Mucosa of stomach (tissue), 1 donor: Measurements from ENCODE around the gene KCNH4.
"Not testable (repeated sequence)": the region's sequence is repeated elsewhere in the genome, so short reads cannot be mapped to it uniquely, and the experiment has no call there.

Experiments
- H3K27me3 ChIP-seq: one replicate; pipeline ENCODE4 v1.7.0; 2013; ENCODE audit warnings: mild to moderate bottlenecking, low read length; ENCODE audit not compliant: control insufficient read depth, insufficient read depth
- H3K36me3 ChIP-seq: one replicate; pipeline ENCODE4 v1.7.0; 2013; ENCODE audit warnings: low read length; ENCODE audit not compliant: control insufficient read depth, insufficient read depth
- H3K4me1 ChIP-seq: one replicate; pipeline ENCODE4 v1.7.0; 2013; ENCODE audit warnings: mild to moderate bottlenecking, low read length; ENCODE audit not compliant: control insufficient read depth, insufficient read depth
- H3K4me3 ChIP-seq: one replicate; pipeline ENCODE4 v1.7.0; 2013; ENCODE audit warnings: low read length
- H3K9ac ChIP-seq: one replicate; pipeline ENCODE4 v1.7.0; 2013; ENCODE audit warnings: mild to moderate bottlenecking, low read length, moderate library complexity
- H3K9me3 ChIP-seq: one replicate; pipeline ENCODE4 v1.7.0; 2013; ENCODE audit warnings: mild to moderate bottlenecking, low read length, moderate library complexity; ENCODE audit not compliant: control insufficient read depth
- donor health status: Pancreatic carcinoma.

The KCNH4 gene

DNA sequence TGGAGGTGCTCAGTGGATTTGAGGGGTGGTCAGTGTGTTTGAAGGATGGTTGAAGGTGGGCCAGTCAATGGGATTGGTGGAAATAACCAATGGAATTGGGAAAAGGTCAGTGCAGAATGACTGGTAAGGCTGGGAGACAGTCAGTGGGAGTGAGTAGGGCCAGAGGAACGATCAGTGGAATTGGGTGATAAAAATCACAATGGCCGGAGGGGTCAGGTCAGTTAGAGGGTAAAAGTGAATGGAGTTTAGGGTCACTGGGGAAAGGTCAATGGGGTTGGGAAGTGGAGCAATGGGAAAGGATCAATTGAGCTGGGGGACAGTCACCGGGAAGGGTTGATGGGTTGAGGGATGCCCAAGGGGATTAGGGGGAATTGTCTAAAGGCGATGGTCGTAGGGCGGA is 15.2 kb downstream of the KCNH4 start:
- H3K9me3 ChIP-seq, result no peaks in the 10 kb centered on the region
- H3K4me3 ChIP-seq, result no peak overlapping the region
- no peaks in the 10 kb centered on the region for H3K36me3 ChIP-seq
- no peaks in the 10 kb centered on the region for H3K27me3 ChIP-seq
- H3K9ac ChIP-seq, result no peak overlapping the region
- H3K4me1 ChIP-seq, result no peaks in the 10 kb centered on the region

DNA sequence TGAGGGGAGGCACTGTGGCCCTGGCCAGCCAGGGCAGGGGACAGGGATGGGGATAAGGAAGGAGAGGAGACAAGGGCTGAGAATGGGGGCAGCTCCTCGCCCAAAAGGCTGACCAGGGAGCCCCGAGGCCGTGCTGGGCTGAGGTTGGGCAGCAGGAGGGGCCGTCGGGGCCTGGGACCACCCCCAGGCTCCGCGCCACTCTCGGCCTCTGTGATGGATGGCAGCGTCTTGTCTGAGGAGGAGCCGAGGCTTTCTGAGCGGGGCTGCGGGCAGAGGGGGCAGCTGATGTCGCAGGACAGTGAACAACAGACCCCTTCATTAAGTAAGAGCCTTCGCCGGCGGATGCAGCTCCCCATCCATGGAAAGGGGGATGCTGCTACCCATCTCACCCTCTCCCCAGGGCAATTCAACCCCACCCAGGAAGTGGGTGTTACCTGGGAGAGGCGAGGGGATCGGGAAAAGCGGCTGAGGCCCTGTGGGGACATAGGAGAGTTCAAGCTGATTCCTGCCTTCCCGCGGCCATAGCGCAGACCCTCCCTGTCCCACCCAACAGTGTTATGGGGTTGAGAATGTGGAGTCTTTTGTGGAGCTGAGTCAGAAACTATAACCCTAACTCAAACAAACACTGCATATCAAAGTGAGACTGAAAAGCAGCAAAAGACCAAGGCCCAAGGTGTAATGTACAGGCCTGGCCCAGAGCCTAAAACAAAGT is 17.1 kb downstream of the KCNH4 start:
- no peak overlapping the region for H3K4me3 ChIP-seq

DNA sequence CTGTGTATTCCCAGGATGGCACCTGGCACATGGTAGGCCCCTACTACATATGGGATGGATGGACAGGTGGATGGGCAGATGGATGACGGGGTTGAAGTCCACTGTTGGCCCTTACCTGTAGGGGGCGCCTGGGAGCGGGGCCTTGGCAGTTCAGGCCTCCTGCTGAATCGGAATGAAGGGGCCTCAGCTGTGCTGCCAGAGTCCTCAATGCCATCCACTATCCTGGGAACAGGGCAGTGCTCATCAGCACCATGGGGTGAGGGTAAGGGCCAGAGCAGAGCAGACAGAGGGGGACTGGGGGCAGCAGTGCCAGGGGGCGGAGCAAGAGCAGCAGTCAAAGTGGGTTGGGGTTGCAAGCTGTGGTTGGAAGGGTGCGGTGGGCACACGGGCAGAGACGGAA is 17.8 kb downstream of the KCNH4 start:
- no peaks in the 10 kb centered on the region for H3K36me3 ChIP-seq
- no peaks in the 10 kb centered on the region for H3K9me3 ChIP-seq
- no peak overlapping the region for H3K9ac ChIP-seq
- H3K27me3 ChIP-seq, result no peaks in the 10 kb centered on the region
- no peaks in the 10 kb centered on the region for H3K4me1 ChIP-seq
- no peak overlapping the region for H3K4me3 ChIP-seq

More for the DNA sequence above, 17.1 kb downstream of the KCNH4 start:
- H3K4me1 ChIP-seq, result no peaks in the 10 kb centered on the region
- H3K9ac ChIP-seq, result no peak overlapping the region
- no peaks in the 10 kb centered on the region for H3K27me3 ChIP-seq
- no peaks in the 10 kb centered on the region for H3K36me3 ChIP-seq
- no peaks in the 10 kb centered on the region for H3K9me3 ChIP-seq

DNA sequence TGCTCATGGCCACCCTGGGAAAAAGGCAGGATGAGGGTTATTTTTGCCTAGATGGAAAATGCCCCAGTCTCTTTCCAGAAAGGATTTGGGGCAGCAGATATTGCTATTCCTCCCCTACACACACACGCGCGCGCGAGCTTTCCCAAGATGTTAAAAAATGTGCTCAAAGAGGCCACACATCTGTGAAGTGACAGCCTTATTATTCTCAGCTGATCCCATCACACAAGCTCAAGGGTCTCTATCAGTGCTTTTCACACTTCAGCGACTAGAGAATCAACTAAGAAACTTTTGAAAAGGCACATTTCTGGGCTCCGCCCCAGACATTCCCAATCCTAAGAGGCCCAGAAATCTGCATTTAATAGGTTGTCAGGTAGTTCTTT is 20.4 kb downstream of the KCNH4 start:
- Histone ChIP-seq H3K36me3 (no peaks in the 10 kb centered on the region), H3K9me3 (no peaks in the 10 kb centered on the region), H3K4me1 (no peaks in the 10 kb centered on the region), H3K27me3 (no peaks in the 10 kb centered on the region), H3K4me3 (no peak overlapping the region), H3K9ac (no peak overlapping the region)

DNA sequence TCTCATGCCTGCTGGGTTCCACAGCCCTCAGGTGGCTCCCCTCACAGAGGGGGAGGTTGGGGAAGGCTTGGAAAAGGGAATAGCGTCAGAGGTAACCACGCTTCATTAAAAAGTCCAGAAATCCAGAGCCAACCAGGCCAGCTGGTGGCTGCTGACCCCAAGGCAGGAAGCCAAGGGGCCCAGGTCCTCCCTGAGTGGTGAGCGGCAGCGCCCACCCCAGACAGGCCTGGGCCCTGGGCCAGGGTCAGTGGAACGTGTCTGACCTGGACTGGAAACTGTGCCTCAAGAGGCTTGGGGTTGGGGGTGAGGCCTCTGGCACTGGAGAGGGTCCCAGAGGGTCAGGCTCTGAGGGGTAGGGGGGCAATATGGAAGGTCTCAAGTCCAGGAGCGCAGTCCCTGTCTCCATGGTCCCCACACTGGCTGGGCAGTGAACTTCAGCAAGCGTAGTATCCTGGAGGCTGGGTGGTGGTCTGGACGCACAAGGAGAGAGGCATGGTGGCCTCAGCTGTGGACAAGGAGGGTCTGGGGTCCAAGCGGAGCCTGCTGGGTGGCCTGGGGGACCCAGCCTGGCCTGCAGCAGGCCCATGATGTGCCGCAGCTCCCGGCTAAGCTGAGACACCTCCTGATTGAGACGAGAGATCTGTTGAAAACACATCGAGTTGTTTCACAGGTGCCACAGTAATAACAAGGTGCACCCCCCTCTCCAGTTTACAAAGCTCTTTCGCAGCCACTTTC is 21.0 kb downstream of the KCNH4 start:
- Histone ChIP-seq H3K4me1 (no peaks in the 10 kb centered on the region), H3K4me3 (no peak overlapping the region), H3K9me3 (no peaks in the 10 kb centered on the region), H3K27me3 (no peaks in the 10 kb centered on the region), H3K36me3 (no peaks in the 10 kb centered on the region), H3K9ac (no peak overlapping the region)

DNA sequence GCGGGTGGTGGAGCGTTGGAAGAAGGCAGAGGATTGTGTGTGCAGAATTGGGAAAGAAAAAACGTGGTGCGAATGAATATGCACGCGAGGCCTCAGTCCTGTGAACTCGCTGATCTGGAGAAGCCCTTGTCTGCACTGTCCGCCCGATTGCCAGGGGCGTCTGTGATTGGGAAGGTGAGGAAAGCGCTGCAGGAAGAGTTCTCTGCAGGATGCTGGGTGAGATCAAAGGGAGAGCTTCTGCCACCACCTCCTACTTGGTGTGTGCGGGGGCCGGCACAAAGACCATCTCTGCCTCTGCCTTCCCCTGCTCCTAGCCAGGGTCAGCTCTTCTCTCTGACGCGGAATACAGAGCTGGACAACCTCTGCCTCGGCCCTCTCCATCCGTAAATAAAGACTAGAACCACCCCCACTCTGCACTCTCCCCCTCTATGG is 25.3 kb downstream of the KCNH4 start:
- H3K4me1 ChIP-seq, result peaks cover 9% of the 10 kb centered on the region

DNA sequence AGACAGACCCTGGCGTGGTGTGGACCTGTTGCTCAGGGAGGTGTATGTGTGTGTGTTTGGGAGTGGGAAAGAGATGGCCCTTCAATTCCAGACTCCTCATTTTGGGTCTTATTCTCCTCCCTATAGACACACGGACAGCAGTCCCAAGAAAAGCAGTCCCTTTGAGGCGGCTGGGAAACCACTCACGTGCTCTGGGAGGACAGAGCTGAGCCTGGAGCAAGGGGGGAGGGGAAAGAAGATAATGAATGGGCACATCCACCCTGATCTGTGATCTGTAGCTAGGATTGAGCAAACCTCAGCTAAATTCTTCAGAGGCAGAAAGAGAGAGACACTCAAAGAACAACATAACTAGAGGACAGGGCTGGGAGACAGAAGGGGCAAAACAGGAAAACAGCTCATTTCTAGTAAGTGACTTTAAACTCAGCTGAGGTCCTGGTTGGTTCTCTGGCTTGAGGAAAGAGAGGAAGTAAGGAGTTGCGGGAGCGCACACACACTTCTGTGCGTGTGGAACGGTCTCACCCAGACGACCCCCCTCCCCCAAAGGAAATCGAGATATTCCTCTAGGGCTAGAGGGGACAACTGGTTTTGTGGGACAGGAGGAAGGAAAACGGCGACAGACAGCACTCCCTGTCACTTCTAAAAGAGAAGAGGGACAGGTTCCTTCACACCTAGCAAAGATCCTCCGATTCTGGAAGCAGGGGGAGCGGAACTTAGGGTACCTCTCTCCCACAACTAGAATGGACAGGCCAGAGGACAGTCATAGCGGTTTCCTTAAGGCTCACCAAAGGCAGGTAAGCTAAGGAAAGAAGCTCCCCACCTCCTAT is 26.8 kb downstream of the KCNH4 start:
- peak overlapping the region; percentile 52 for H3K4me3 ChIP-seq
- no peaks in the 10 kb centered on the region for H3K36me3 ChIP-seq
- H3K9me3 ChIP-seq, result no peaks in the 10 kb centered on the region
- peak overlapping the region; percentile 94 for H3K9ac ChIP-seq
- H3K27me3 ChIP-seq, result no peaks in the 10 kb centered on the region
- H3K4me1 ChIP-seq, result peaks cover 10% of the 10 kb centered on the region

More for the DNA sequence above, 25.3 kb downstream of the KCNH4 start:
- no peaks in the 10 kb centered on the region for H3K27me3 ChIP-seq
- H3K9ac ChIP-seq, result peak overlapping the region; percentile 30
- no peaks in the 10 kb centered on the region for H3K9me3 ChIP-seq
- H3K4me3 ChIP-seq, result peak overlapping the region; percentile 20
- H3K36me3 ChIP-seq, result no peaks in the 10 kb centered on the region

DNA sequence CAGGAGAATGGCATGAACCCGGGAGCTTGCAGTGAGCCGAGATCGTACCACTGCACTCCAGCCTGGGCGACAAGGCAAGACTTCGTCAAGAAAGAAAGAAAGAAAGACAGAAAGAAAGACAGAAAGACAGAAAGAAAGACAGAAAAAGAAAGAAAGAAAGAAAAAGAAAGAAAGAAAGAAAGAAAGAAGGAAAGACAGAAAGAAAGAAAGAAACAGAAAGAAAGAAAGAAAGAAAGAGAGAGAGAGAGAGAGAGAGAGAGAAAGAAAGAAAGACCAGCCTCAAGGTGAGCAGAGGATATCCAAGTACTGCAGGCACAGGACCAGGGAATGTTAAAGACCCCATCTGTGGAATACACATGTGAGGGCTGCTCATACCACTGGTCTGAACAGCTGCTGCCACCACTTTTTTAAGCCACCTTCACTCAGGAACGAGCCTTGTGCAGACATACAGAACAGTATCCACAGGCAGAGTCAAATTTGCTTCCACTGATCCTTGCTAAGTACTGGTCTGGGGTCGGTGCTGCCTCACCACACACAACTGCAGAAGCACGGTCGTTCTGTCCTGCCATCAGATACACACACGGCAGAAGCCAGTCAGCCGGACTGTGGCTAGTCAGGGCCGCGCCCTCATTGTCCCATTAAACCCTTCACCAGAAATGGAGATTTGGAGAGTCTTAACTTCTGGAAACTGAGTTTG is 33.9 kb downstream of the KCNH4 start:
- peaks cover 30% of the 10 kb centered on the region for H3K4me1 ChIP-seq
- H3K4me3 ChIP-seq, result no peak overlapping the region
- no peaks in the 10 kb centered on the region for H3K27me3 ChIP-seq
- H3K36me3 ChIP-seq, result no peaks in the 10 kb centered on the region
- no peaks in the 10 kb centered on the region for H3K9me3 ChIP-seq
- no peak overlapping the region for H3K9ac ChIP-seq

DNA sequence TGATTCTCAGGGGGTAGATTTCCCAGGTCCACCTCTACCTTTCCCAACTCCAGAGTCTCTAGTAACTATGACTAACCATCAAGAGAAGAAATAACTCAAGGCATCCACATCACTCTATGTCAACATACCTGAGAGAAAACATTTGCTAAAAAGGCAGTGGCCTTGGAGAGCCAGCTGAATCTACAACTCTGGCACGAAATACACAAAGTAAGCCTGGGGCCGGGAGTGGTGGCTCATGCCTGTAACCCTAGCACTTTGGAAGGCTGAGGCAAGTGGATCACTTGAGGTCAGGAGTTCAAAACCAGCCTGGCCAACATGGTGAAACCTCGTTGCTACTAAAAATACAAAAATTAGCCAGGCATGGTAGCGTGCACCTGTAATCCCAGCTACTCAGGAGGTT is 37.8 kb downstream of the KCNH4 start:
- peaks cover 32% of the 10 kb centered on the region for H3K4me1 ChIP-seq
- H3K9ac ChIP-seq, H3K9me3 ChIP-seq, H3K36me3 ChIP-seq, H3K4me3 ChIP-seq, H3K27me3 ChIP-seq: not testable (repeated sequence)

DNA sequence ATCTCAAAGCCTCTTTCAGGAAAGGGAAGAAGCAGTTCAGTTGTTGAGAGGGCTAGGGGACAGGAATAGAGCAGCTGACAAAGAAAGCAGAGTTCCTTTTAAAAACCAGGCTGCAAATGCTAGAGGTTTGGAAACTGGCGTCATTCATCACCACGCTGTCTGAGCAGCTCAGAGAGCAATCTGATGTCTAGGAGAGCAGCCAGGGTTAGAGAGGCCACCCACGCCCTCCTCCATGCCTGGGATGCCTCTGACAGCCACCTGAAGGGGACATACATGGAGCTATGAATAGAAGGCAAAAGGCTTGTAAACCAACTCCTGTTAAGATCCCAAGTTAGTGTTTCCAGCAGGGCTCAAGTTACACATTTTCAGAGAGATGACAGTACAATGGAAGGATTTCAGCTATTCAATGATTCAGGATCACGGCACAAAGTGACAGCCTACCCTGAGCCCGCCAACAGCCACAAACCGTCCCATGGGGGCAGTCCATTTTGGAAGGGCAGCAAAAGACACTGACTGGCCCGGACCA is 38.5 kb downstream of the KCNH4 start:
- no peaks in the 10 kb centered on the region for H3K27me3 ChIP-seq
- H3K9ac ChIP-seq, result no peak overlapping the region
- no peaks in the 10 kb centered on the region for H3K9me3 ChIP-seq
- no peaks in the 10 kb centered on the region for H3K36me3 ChIP-seq
- no peak overlapping the region for H3K4me3 ChIP-seq
- H3K4me1 ChIP-seq, result peaks cover 33% of the 10 kb centered on the region

DNA sequence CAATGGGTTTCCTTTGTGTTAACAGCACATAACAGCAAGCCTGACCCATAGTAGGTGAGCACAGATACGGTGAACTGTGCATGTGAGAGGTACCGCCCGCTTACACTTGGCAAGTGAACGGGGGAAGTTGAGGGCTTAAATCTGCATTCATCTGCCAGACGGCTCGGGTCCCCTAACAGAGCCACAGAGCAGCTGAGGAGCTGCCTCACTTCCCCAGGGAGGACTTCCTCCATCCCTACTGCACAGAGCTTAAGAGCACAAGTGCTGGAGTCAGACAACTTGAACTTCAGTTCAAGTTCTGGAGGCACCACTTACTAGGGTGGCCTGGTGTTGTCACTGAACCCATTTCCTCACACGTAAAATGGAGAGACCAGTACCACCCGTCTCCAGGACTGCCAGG is 39.6 kb downstream of the KCNH4 start:
- no peak overlapping the region for H3K4me3 ChIP-seq
- peaks cover 39% of the 10 kb centered on the region for H3K4me1 ChIP-seq
- no peaks in the 10 kb centered on the region for H3K36me3 ChIP-seq
- H3K9ac ChIP-seq, result no peak overlapping the region
- H3K9me3 ChIP-seq, result no peaks in the 10 kb centered on the region
- no peaks in the 10 kb centered on the region for H3K27me3 ChIP-seq
